Body of pancreas (tissue), 4 donors: ENCODE data around the gene SEMA4D. TPM values are rescaled to one million over a fixed set of nuclear protein-coding genes. Genes with fewer than 3 reads are reported as not detected.

Experiments used
- ATAC-seq: fragments of 150-250 bp; one replicate; pipeline ENCODE4 v1.9.1; 2016
- DNase-seq, 4 donors: peaks; one replicate each; pipeline ENCODE4 v3.0.0-alpha.2; 2019
- H3K27ac ChIP-seq, 4 donors: fragments of 200-600 bp; sonication (generic); 1 replicate in 3 of 4; 2 replicates in 1 of 4; pipeline versions ENCODE4 v1.5.1 to v1.6.1; 2016 to 2019; ENCODE audit warnings: mild to moderate bottlenecking in 1 of 4, mixed read lengths in 1 of 4, moderate library complexity in 1 of 4
- H3K27me3 ChIP-seq, 2 donors: fragments of 200-600 bp; sonication (generic); one replicate each; pipeline ENCODE4 v1.6.0; 2016; ENCODE audit warnings: mild to moderate bottlenecking in 1 of 2
- H3K36me3 ChIP-seq, 2 donors: fragments of 200-600 bp; sonication (generic); replicated peaks in 1 of 2; 2 replicates each; pipeline ENCODE4 v1.5.1; 2016; ENCODE audit warnings: low read depth in 2 of 2; ENCODE audit not compliant: insufficient read depth in 1 of 2
- H3K4me1 ChIP-seq: fragments of 200-600 bp; sonication (generic); one replicate; pipeline ENCODE4 v1.6.0; 2016
- H3K4me3 ChIP-seq, 2 donors: fragments of 200-600 bp; sonication (generic); 1 replicate in 1 of 2; 2 replicates in 1 of 2; pipeline ENCODE4 v1.5.1; 2016 to 2019
- H3K9me3 ChIP-seq, 3 donors: fragments of 200-600 bp; sonication (generic); 1 replicate in 2 of 3; 2 replicates in 1 of 3; pipeline ENCODE4 v1.5.1; 2016
- POLR2A ChIP-seq, 3 donors: fragments of 450-650 bp; IDR thresholded peaks; one replicate each; pipeline ENCODE4 v1.6.1; 2016; ENCODE audit warnings: antibody characterized with exemption in 3 of 3, mild to moderate bottlenecking in 2 of 3
- WGBS, 2 donors: methylation state at CpG; one replicate each; pipeline ENCODE4 v1.1.5; 2017; 5-methylcytosine and 5-hydroxymethylcytosine counted together
- intact Hi-C: fragments of 100-400 bp; cut with DNase I; formaldehyde crosslinking; loops from one replicate; pipeline ENCODE4 v1.15.1; 2023
- total RNA-seq, 2 donors: library from RNA; depleted of rRNA; stranded (reverse); fragments of >200 nt; gene quantifications; one replicate each; pipeline ENCODE4 v1.1.0, GENCODE V29; 2016
- TF ChIP-seq, protein P1 (sequence below), 7 experiments: fragments of 450-650 bp in 4 of 7; fragments of 200-600 bp in 3 of 7; sonication (generic) in 3 of 7; IDR thresholded peaks; one replicate each; pipeline ENCODE4 v1.5.1; 2016 to 2019; ENCODE audit warnings: antibody characterized with exemption in 7 of 7

Gene SEMA4D
- total RNA-seq, 2 donors from 2014 or later: 15.6 to 18.1 TPM

DNA sequence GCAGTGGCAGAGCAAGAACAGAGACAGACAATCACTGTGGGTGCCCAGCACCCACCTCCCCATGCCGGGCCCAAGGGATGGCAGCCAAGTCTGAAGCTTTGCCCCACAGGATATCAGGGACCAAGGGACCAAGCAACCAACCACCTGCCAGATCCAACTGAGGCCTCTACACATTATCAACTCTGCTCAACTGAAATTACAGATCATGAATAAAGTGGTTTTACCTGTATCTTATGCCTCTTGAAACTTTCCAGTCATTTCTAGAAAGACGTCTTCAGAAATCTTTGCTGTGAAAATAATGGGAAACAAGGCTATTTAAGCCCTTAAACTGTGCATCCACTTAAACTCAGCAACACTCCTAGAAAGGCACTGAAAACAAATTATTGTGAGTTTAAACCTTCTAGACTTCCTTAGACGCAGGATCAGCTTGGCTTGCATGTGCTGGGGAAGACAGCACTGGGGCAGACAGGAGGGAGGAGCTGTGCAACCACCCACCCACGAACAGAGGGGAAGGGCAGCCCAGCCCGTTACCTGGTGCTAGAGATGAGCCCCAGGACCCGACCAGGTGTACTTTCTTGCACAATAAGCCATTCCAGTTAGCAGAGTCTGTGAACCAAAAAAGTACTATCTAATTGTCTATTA is 80.0 kb downstream of the SEMA4D start:
- no peaks in the 10 kb centered on the region for H3K4me1 ChIP-seq
- H3K27me3 ChIP-seq: no peaks in the 10 kb centered on the region
- TF ChIP-seq, protein P1, sequence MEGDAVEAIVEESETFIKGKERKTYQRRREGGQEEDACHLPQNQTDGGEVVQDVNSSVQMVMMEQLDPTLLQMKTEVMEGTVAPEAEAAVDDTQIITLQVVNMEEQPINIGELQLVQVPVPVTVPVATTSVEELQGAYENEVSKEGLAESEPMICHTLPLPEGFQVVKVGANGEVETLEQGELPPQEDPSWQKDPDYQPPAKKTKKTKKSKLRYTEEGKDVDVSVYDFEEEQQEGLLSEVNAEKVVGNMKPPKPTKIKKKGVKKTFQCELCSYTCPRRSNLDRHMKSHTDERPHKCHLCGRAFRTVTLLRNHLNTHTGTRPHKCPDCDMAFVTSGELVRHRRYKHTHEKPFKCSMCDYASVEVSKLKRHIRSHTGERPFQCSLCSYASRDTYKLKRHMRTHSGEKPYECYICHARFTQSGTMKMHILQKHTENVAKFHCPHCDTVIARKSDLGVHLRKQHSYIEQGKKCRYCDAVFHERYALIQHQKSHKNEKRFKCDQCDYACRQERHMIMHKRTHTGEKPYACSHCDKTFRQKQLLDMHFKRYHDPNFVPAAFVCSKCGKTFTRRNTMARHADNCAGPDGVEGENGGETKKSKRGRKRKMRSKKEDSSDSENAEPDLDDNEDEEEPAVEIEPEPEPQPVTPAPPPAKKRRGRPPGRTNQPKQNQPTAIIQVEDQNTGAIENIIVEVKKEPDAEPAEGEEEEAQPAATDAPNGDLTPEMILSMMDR (IDR thresholded peaks at IDR 0.05): no peak
- TF ChIP-seq POLR2A (IDR thresholded peaks at IDR 0.05): no peak
- no peaks in the 10 kb centered on the region for H3K9me3 ChIP-seq
- intact Hi-C loops: no loop called here
- no peaks in the 10 kb centered on the region for H3K36me3 ChIP-seq
- 79 to 90% methylated on average over 6 of the region's 6 CpGs for WGBS, 2 donors
- DNase-seq (no peak), ATAC-seq (no peak)
- no peak overlapping the region for H3K27ac ChIP-seq
- H3K4me3 ChIP-seq: no peak overlapping the region

DNA sequence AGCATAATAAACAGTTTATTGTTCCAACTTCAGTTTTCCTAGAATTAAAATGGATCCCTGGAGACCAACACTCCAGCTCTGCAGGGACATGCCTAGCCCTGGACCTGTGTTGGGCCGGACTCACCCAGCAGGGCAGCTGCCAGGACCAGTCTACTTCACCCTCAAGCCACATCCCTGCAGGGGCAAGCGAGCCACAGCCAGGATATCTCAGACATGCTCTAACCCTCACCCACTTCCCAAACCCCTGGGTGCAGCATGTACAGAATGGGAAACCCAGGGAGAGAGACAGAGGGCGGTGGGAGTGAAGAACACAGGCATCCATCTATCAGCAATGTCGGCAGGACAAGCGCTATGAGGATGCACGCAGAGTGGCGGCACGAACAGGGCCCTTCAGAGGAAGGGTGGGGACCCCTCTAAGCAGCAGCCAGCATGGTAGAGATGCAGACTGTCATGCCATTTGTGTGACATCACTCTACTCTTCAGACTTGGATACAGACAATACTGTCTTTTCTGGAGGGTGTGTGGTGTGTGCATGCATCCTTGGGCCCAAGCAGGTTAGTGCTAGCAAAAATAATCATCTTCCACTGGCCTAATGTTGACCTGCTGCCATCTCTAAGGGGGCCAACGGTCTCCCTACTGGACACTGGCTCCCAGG is 83.1 kb downstream of the SEMA4D start:
- Histone ChIP-seq H3K4me1 (no peaks in the 10 kb centered on the region), H3K27me3 (no peaks in the 10 kb centered on the region), H3K4me3 (no peak overlapping the region), H3K9me3 (no peaks in the 10 kb centered on the region), H3K27ac (no peak overlapping the region), H3K36me3 (no peaks in the 10 kb centered on the region)
- 92 to 95% methylated on average over 8 to 9 of the region's 9 CpGs for WGBS, 2 donors
- TF ChIP-seq, protein P1 (IDR thresholded peaks at IDR 0.05): no peak
- no peak for TF ChIP-seq POLR2A (IDR thresholded peaks at IDR 0.05)
- ATAC-seq: no peak
- no peak for DNase-seq
- intact Hi-C loops: no loop called here

DNA sequence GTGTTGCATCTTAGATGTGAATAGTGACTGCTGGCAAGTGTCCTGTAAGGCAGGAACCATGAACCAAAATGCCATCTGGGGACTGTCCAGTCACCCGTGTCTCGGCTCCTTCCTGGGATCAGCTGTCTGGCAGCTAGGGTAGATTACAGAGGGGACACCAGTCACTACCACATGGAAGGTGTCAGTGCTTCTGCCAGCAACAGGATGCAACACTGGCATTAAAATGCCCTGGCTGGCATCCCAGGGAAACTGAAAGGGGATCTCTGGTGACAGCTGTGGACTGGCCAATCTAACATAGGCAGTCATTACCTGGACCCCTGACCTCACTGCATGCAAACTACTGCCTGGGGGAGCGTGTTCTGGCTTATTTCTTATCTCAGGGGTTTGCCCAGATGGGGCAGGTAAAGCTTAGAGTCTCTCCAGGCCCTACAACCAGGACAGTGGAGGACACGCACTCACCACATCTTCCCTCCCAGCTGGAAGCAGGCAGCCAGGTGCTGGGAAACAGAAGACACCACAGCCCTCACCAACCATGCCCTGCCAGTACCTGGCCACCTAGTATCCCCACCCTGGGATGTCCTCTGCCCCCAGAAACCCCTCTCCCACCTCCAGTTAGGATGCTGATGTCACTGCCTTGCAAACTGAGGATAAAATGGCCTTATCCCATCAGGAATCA is 83.8 kb downstream of the SEMA4D start:
- Histone ChIP-seq H3K27ac (no peak overlapping the region), H3K4me1 (no peaks in the 10 kb centered on the region), H3K9me3 (no peaks in the 10 kb centered on the region), H3K27me3 (no peaks in the 10 kb centered on the region), H3K36me3 (no peaks in the 10 kb centered on the region), H3K4me3 (no peak overlapping the region)
- intact Hi-C loops: no loop called here
- no peak for ATAC-seq
- DNase-seq: no peak
- TF ChIP-seq, protein P1 (IDR thresholded peaks at IDR 0.05): no peak
- TF ChIP-seq POLR2A (IDR thresholded peaks at IDR 0.05): no peak
- 86 to 91% methylated on average over 4 of the region's 4 CpGs for WGBS, 2 donors

DNA sequence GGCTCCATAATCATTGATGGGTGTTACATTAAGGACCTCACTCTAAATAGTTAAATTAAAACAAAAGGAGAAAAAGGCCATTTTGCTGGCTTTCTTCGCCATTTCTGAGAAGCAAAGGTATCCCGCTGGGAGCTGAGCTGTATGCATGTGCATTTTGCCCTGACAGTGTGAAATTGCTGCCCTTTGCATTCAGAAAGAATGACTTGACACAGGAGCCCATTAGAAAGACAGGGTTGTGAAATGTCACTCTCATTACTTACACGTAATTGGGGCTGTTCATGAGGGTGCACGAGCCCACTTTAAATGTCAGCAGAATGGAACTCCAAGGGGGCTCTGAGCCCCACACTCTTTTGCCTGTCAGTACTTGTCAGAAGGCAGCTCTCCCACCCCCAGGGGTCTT is 85.0 kb downstream of the SEMA4D start:
- H3K27ac ChIP-seq: no peak overlapping the region
- H3K4me1 ChIP-seq: no peaks in the 10 kb centered on the region
- H3K4me3 ChIP-seq: no peak overlapping the region
- H3K27me3 ChIP-seq: no peaks in the 10 kb centered on the region
- no peaks in the 10 kb centered on the region for H3K36me3 ChIP-seq
- DNase-seq: no peak
- WGBS, 2 donors: 69 to 87% methylated on average over 4 of the region's 4 CpGs
- intact Hi-C loops: no loop called here
- TF ChIP-seq, protein P1 (IDR thresholded peaks at IDR 0.05): no peak
- no peak for TF ChIP-seq POLR2A (IDR thresholded peaks at IDR 0.05)
- no peak for ATAC-seq
- no peaks in the 10 kb centered on the region for H3K9me3 ChIP-seq
